Eye (tissue), 1 donor: ENCODE results near the gene MYO1D.
A peak's percentile ranks its signal among the peaks of the same experiment; 100 is the strongest.

Experiments used
- DNase-seq: peaks from one replicate; pipeline ENCODE4 v3.0.0-alpha.2; 2015

MYO1D gene

DNA sequence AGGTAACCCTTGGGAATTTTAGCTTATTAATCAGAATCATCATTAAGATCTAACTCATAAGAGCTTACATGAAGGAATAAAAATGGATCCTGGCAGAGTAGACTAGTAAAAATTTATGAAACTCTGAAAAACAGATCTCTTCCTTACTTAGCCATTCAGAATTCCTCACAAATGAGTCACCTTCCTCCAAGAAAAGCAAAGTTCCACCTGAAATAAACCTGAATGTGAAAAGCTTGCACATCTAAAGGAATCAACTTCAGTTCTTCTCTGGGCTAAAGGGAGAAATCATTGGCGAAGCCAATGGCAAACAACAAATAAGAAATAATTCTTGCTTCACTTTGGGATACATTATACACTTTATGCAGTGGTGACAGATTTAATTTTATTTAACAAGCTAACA is 22.7 kb downstream of the MYO1D start:
- no peak for DNase-seq

GRCh38 chr17:32852811-32853210 is 24.1 kb downstream of the MYO1D start:
- DNase-seq = no peak

GRCh38 chr17:32849879-32850278 is 27.0 kb downstream of the MYO1D start:
- no peak for DNase-seq

GRCh38 chr17:32847977-32848376 is 28.9 kb downstream of the MYO1D start:
- no peak for DNase-seq

- DNase-seq = no peak
These were observed 30.8 kb downstream of the MYO1D start for GRCh38 chr17:32846143-32846542.

DNA sequence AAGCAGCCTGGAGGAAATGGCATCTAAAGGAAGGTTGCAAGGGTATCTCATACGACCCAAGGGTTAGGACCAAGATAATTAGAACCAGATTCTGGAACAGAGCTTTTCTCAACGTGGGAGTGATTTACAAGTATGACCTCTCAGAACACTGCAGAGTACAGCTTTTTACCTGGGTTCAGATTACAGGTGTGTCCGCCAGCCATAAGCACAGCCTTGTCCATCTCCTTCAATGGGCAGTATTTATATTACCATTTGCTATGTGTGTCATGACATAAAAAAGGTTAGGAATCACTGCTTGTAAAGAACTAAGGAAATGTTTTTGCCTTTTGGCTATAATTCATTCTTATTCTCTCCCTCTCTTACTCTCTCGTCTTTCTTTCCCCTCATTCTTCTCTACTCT is 36.7 kb downstream of the MYO1D start:
- DNase-seq = no peak

DNA sequence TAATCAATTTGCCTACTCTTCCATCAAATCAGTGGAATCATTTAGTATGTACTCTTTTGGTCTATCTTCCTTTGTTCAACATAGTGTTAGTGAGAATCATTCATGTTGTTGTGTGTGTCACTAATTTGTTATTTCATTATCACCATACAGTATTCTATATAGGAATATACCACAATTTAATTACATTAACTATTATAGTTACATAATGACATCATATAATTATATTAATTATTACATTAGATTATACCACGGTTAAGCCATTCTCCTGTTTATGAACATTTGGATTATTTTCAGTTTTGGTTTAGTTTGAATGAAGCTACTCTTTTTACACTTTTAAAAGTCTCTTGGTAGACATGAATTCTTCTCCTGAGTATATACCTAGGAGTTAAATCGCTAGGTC is 40.4 kb downstream of the MYO1D start:
- no peak for DNase-seq

DNA sequence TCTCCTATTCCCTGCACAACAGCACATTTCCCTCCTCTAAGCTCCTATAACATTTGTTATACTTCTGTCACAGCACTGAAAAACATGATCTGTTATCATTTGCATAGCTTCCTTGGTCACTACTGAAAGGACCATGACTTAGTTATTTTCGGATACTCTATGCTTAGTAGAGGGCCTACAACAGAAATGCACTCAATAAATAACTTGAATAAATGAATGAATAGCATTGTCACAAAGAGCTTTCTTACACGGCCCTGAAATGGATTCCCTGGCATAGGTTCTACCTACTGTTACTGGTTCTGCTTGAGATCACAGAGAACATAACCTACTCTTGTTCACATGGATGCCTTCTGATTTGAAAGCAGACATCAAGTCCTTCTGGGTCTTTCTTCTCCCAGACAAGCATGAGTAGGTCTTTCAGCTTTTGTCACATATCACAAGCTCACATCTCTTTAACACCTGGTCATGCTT is 41.6 kb downstream of the MYO1D start:
- no peak for DNase-seq

DNA sequence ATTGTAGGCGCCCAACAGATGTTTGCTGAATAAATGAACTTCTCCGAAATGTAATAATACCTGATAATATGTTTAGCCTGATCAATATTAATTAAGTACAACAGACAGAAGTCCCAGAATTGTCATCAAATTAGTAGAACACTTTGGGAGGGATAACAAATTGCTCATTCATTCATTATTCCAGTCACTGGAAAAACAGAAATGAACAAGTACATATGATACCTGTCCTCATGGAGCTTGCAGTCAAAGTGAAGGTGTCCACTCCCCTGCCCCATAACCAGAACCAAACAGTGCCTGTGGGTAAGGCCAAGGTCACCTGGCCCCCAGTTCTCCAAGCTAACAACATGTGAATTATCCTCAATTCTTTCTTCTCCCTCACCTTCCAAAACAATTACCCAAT is 42.8 kb downstream of the MYO1D start:
- DNase-seq = no peak

DNA sequence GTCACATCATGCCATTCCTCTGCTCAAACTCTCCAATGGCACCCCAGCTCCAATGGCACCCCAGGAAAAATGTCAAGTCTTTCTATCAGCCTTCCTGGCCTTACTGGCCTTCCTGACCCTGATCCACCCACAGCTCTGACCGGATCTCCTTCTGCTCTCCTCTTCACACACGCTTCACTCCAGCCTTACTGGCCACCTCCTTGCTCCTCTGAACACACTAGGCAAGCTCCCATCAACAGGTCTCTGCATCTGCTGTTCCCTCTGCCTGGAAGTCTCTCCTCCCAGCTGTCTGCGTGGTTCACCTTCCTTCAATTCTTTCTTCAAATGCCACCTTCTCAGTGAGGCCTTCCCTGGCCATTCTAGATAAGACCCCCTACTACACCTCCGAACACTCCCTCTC is 43.4 kb downstream of the MYO1D start:
- no peak for DNase-seq

DNA sequence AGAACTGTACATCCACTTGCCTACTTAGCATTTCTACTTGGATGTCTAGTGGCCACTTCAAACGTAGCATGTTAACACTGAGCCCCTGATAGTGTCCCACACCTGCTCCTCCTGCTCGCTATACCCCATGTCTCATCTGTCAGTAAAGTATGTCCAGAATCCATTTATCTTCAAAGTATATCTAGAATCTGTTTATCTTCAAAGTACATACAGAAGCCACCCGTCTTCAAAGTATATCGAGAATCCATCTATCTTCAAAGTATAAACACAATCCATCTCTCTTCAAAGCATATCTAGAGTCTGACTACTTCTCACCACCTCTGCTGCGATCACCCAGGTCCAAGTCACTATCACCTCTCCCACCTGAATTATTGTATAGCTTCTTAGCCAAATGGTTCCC is 43.8 kb downstream of the MYO1D start:
- no peak for DNase-seq

GRCh38 chr17:32831627-32832243 is 45.2 kb downstream of the MYO1D start:
- DNase-seq = no peak

GRCh38 chr17:32831223-32831622 is 45.7 kb downstream of the MYO1D start:
- no peak for DNase-seq

- no peak for DNase-seq
These were observed 48.1 kb downstream of the MYO1D start for GRCh38 chr17:32828822-32829221.

- no peak for DNase-seq
These were observed 49.7 kb downstream of the MYO1D start for GRCh38 chr17:32827227-32827626.

GRCh38 chr17:32826076-32826475 is 50.8 kb downstream of the MYO1D start:
- DNase-seq = no peak

DNA sequence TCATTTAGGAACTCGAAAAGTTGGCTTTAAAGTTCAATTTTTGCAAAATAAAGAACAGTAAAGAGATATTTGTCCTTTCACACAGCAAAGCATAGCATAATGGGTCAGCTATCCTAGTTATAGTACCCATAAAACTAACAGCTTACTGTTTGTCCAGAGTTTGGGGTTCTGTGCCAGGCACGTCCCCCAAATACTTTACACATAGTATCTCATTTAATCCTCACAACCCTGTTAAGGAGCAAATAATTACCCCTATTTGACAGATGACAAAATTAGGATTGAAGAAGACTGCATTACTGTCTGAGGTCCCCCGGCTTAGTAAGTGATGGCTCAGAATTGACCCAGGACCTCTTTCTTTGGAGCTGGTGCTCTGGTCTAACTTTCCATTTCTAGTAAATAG is 52.6 kb downstream of the MYO1D start:
- no peak for DNase-seq

GRCh38 chr17:32822996-32823395 is 53.9 kb downstream of the MYO1D start:
- DNase-seq = peak; percentile 11

- peak; percentile 40 for DNase-seq
These were observed 54.7 kb downstream of the MYO1D start for GRCh38 chr17:32821987-32822934.

GRCh38 chr17:32820440-32820839 is 56.5 kb downstream of the MYO1D start:
- DNase-seq = no peak

DNA sequence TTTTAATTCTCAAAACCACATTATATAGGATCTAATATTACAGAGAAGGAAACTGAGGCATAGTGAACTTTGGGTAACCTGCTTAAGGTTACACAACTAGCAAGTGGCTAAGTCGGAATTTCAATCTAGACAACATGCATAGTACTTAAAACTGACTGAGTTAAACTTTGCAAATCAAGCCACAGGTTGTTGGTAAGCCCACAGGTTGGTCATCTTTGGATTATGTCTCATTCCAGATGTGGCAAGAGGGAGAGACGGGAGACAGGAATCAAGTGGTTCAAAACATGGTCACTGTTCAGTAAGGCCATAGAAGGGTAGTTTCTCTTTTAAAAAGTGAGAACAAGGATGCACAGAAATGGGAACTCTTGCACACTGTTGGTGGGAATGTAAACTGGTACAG is 57.1 kb downstream of the MYO1D start:
- DNase-seq = no peak

DNA sequence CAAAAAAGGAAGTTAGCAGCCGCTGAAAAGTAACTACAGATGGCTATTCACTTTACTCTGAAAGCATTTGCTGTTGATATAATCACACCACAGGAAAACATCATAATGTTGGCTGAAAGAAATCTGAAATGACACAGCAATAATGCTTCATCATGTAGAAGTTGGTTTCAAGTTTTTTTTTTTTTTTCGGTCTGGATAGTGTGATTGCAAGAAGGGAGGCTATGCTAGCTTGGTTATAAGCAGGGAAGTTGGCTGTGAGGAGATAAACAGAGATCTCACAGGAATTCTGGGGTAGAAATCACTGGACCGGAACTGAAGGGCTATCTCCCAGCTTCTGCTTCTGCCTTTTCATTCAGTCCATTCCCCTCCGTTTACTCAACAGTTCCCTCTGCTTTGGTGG is 57.9 kb downstream of the MYO1D start:
- no peak for DNase-seq

DNA sequence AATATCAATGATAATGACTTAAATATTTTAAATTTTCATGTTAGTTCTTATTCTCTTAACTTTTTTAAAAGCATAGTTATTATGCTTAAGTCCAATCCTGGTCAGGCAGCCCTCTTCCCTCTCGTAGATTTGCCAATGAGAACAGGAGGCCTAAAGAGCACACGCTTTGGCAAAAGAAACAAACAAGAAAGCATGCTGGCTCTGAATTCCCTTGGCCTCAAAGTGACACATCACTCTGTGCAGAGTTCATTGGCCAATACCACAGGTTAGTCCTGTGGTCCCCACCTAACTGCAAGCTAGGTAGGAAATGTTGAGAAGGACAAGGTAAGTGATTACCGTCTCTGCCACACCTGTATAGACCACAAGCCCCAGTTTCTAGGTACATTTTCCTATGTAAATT is 61.5 kb downstream of the MYO1D start:
- DNase-seq = no peak

DNA sequence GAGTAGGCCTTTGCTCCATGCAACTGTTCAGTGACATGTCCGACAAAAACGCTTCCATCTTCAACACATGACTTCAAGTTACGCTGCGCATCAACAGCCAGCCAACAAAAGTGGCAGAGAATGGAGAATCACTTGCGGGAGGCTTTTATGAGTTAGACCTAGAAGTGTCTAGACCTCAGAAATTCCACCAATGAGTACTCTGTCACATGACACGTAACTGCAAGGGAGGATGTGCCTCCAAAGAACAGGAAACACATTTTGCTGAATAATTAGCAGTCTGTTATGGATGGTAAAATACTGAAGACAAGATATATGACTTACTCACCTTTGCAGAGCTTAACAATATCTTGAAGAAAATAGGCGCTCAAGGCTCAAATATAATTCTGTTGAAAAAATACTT is 62.1 kb downstream of the MYO1D start:
- DNase-seq = no peak
